ENCODE measurements around the gene LRCH1. TPM values are rescaled to one million over a fixed set of nuclear protein-coding genes. Genes with fewer than 3 reads are reported as not detected.

The LRCH1 gene
- total and polyA plus RNA-seq, 2 experiments from 2014 or later = 3.9 to 9.2 TPM

DNA sequence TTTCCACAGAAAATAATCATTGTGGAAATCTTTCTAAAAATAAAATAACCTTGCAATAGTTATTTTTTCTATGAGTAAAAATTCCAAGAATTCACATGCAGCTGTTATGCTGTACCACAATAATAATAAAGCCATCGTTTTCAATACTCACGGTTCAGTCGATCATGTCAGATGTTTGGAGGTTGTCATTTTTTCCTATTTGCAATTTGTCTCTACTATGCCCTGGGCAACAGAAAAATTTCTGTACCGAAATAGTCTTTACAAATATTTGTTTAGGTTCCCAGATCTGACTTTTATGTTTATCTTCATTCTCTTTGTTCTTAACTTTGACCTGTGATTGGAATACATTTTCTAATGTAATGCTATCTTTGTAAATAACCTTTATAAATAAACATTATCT lies 164.3 kb downstream of the LRCH1 start:
- H3K9me2 ChIP-seq (ENCODE audit: insufficient read depth) = no peaks in the 10 kb centered on the region
- ATAC-seq (no peak), DNase-seq (ENCODE audit: low spot score) (no peak)
- no peaks in the 10 kb centered on the region for H3F3A ChIP-seq (replicated peaks; ENCODE audit: low read depth)
- H3K9me3 Mint-ChIP-seq = no peaks in the 10 kb centered on the region
- H3K36me3 ChIP-seq (ENCODE audit: insufficient read depth) = no peaks in the 10 kb centered on the region
- no peaks in the 10 kb centered on the region for H3K27me3 Mint-ChIP-seq (ENCODE audit: insufficient read depth, low read depth, poor library complexity)
- peaks cover 11% of the 10 kb centered on the region for H3K4me1 Mint-ChIP-seq
- H3K4me3 Mint-ChIP-seq = no peak overlapping the region
- H3K36me3 Mint-ChIP-seq (ENCODE audit: low read depth) = no peaks in the 10 kb centered on the region
- H3K27me3 ChIP-seq (ENCODE audit: insufficient read depth) = no peaks in the 10 kb centered on the region
- TF ChIP-seq CREB1 (CRISPR knock-in tag; IDR thresholded peaks at IDR 0.05; ENCODE audit: low read depth) (no peak), EZH2 (IDR thresholded peaks at IDR 0.05; ENCODE audit: low read depth, unreplicated experiment) (no peak), POLR2AphosphoS5 (IDR thresholded peaks at IDR 0.05; ENCODE audit: low read depth) (no peak), EZH2phosphoT487 (IDR thresholded peaks at IDR 0.05; ENCODE audit: unreplicated experiment) (no peak)
- TF ChIP-seq, protein P1, sequence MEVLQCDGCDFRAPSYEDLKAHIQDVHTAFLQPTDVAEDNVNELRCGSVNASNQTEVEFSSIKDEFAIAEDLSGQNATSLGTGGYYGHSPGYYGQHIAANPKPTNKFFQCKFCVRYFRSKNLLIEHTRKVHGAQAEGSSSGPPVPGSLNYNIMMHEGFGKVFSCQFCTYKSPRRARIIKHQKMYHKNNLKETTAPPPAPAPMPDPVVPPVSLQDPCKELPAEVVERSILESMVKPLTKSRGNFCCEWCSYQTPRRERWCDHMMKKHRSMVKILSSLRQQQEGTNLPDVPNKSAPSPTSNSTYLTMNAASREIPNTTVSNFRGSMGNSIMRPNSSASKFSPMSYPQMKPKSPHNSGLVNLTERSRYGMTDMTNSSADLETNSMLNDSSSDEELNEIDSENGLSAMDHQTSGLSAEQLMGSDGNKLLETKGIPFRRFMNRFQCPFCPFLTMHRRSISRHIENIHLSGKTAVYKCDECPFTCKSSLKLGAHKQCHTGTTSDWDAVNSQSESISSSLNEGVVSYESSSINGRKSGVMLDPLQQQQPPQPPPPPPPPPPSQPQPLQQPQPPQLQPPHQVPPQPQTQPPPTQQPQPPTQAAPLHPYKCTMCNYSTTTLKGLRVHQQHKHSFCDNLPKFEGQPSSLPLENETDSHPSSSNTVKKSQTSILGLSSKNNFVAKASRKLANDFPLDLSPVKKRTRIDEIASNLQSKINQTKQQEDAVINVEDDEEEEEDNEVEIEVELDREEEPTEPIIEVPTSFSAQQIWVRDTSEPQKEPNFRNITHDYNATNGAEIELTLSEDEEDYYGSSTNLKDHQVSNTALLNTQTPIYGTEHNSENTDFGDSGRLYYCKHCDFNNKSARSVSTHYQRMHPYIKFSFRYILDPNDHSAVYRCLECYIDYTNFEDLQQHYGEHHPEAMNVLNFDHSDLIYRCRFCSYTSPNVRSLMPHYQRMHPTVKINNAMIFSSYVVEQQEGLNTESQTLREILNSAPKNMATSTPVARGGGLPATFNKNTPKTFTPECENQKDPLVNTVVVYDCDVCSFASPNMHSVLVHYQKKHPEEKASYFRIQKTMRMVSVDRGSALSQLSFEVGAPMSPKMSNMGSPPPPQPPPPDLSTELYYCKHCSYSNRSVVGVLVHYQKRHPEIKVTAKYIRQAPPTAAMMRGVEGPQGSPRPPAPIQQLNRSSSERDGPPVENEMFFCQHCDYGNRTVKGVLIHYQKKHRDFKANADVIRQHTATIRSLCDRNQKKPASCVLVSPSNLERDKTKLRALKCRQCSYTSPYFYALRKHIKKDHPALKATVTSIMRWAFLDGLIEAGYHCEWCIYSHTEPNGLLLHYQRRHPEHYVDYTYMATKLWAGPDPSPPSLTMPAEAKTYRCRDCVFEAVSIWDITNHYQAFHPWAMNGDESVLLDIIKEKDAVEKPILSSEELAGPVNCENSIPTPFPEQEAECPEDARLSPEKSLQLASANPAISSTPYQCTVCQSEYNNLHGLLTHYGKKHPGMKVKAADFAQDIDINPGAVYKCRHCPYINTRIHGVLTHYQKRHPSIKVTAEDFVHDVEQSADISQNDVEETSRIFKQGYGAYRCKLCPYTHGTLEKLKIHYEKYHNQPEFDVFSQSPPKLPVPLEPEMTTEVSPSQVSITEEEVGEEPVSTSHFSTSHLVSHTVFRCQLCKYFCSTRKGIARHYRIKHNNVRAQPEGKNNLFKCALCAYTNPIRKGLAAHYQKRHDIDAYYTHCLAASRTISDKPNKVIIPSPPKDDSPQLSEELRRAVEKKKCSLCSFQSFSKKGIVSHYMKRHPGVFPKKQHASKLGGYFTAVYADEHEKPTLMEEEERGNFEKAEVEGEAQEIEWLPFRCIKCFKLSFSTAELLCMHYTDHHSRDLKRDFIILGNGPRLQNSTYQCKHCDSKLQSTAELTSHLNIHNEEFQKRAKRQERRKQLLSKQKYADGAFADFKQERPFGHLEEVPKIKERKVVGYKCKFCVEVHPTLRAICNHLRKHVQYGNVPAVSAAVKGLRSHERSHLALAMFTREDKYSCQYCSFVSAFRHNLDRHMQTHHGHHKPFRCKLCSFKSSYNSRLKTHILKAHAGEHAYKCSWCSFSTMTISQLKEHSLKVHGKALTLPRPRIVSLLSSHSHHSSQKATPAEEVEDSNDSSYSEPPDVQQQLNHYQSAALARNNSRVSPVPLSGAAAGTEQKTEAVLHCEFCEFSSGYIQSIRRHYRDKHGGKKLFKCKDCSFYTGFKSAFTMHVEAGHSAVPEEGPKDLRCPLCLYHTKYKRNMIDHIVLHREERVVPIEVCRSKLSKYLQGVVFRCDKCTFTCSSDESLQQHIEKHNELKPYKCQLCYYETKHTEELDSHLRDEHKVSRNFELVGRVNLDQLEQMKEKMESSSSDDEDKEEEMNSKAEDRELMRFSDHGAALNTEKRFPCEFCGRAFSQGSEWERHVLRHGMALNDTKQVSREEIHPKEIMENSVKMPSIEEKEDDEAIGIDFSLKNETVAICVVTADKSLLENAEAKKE (CRISPR knock-in tag; IDR thresholded peaks at IDR 0.05) = no peak
- TF ChIP-seq, protein P2, sequence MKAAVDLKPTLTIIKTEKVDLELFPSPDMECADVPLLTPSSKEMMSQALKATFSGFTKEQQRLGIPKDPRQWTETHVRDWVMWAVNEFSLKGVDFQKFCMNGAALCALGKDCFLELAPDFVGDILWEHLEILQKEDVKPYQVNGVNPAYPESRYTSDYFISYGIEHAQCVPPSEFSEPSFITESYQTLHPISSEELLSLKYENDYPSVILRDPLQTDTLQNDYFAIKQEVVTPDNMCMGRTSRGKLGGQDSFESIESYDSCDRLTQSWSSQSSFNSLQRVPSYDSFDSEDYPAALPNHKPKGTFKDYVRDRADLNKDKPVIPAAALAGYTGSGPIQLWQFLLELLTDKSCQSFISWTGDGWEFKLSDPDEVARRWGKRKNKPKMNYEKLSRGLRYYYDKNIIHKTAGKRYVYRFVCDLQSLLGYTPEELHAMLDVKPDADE (IDR thresholded peaks at IDR 0.05) = no peak
- H3K4me3 ChIP-seq = no peak overlapping the region
- H4K20me1 ChIP-seq (replicated peaks; ENCODE audit: insufficient read depth) = no peaks in the 10 kb centered on the region
- H3K4me2 ChIP-seq = no peak overlapping the region
- H2AFZ ChIP-seq = no peak overlapping the region
- no peak overlapping the region for H3K27ac ChIP-seq (ENCODE audit: low read depth)
- H3K79me2 ChIP-seq (replicated peaks; ENCODE audit: insufficient read depth) = no peaks in the 10 kb centered on the region
- no peak overlapping the region for H3K27ac Mint-ChIP-seq
- H3K4me1 ChIP-seq (ENCODE audit: insufficient read depth) = peaks cover 10% of the 10 kb centered on the region; the same call in 1 of the 2 replicates
